Aorta (tissue), 5 donors: ENCODE data around the gene NOTCH1. TPM values are rescaled to one million over a fixed set of nuclear protein-coding genes. Genes with fewer than 3 reads are reported as not detected.

Experiments
- ATAC-seq: fragments of 200-7000 bp; cut with Tn5 transposase; one replicate; pipeline ENCODE4 v1.9.1; 2022; ENCODE audit warnings: moderate library complexity; ENCODE audit not compliant: low FRiP score
- DNase-seq, 2 donors: peaks; one replicate each; pipeline ENCODE4 v3.0.0-alpha.2; 2020
- H3K27ac ChIP-seq, 2 donors: one replicate each; pipeline ENCODE4 v1.5.1; 2013; ENCODE audit warnings: low read length in 2 of 2, mild to moderate bottlenecking in 2 of 2, moderate library complexity in 2 of 2, control low read depth in 1 of 2, inconsistent platforms in 1 of 2, low read depth in 1 of 2
- H3K27me3 ChIP-seq, 2 donors: one replicate each; pipeline ENCODE4 v1.6.1; 2013; ENCODE audit warnings: control low read depth in 1 of 2, low read length in 1 of 2, mild to moderate bottlenecking in 1 of 2, moderate library complexity in 1 of 2; ENCODE audit not compliant: insufficient read depth in 2 of 2, control insufficient read depth in 1 of 2
- H3K36me3 ChIP-seq, 2 donors: one replicate each; pipeline ENCODE4 v1.6.1; 2013; ENCODE audit warnings: control low read depth in 1 of 2, low read length in 1 of 2, mild to moderate bottlenecking in 1 of 2; ENCODE audit not compliant: insufficient read depth in 2 of 2, control insufficient read depth in 1 of 2
- H3K4me1 ChIP-seq, 2 donors: one replicate each; pipeline ENCODE4 v1.6.1; 2013; ENCODE audit warnings: low read length in 2 of 2, control low read depth in 1 of 2, mild to moderate bottlenecking in 1 of 2, moderate library complexity in 1 of 2; ENCODE audit not compliant: insufficient read depth in 2 of 2, control insufficient read depth in 1 of 2
- H3K4me3 ChIP-seq, 2 donors: one replicate each; pipeline ENCODE4 v1.5.1; 2013; ENCODE audit warnings: low read length in 2 of 2, control low read depth in 1 of 2, mild to moderate bottlenecking in 1 of 2
- H3K9me3 ChIP-seq: one replicate; pipeline ENCODE4 v1.6.1; 2013; ENCODE audit warnings: mild to moderate bottlenecking, low read length; ENCODE audit not compliant: control insufficient read depth
- WGBS, 2 donors: extraction: QIAGEN DNeasy Blood & Tissue Kit; methylation state at CpG; one replicate each; pipeline ENCODE4 v1.1.7; 2013; 5-methylcytosine and 5-hydroxymethylcytosine counted together
- intact Hi-C, 2 donors: fragments of 100-400 bp; cut with DNase I; formaldehyde crosslinking; loops; one replicate each; pipeline versions ENCODE4 v1.14.2 to v1.15.0; 2022
- microRNA-seq, 2 donors: library from miRNA; unstranded; fragments of <30 nt; microRNA quantifications; one replicate each; pipeline ENCODE4 v1.2.0, GENCODE V29; 2020
- polyA plus RNA-seq, 2 donors: library from polyadenylated mRNA; stranded (reverse); fragments of 200-250 nt; gene quantifications; one replicate each; pipeline ENCODE4 v1.2.3, GENCODE V29; 2013
- total RNA-seq, 2 donors: library from RNA; stranded (reverse); fragmentation: NEBNext Ultra II Directional; extraction: Animal tissue kit (Norgen Biotek cat#: 25700); gene quantifications; one replicate each; pipeline ENCODE4 v1.2.1, GENCODE V29; 2021
- donor health status: healthy with polysubstance abuse.
- donor health status: Bipolar disorder and iron deficiency.
- donor health status: DM: no; HTN: no; CAD: no.
- donor health status: DM: no; HTN: no; CAD: no.
- donor health status: DM: yes; HTN: yes; CAD: no.

Gene NOTCH1
- total and polyA plus RNA-seq, 4 donors = 3.1 to 81.6 (median 27.9) TPM

DNA sequence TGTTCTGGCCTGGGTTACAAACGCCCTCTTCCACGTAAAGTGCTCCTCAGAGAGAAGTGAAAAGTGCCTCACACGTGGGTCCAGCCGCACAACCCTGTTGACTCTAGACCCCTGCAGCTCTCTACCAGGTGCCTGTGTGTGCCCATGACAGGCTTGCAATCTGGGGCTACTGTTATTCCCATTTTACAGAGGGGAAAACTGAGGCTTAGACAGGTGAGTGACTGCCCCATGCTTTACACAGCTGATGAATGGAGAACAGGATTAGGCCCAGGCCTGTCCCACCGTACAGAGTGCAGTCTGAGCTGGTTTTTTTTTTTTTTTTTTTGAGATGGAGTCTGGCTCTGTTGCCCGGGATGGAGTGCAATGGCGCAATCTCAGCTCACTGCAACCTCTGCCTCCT is 100.0 kb downstream of the NOTCH1 start:
- H3K4me3 ChIP-seq = no peak overlapping the region
- H3K9me3 ChIP-seq = no peaks in the 10 kb centered on the region
- ATAC-seq = no peak
- H3K36me3 ChIP-seq = peaks cover 0 to 10% of the 10 kb centered on the region in 2 donors
- no peak for DNase-seq
- intact Hi-C loops = no loop called here
- H3K27me3 ChIP-seq = no peaks in the 10 kb centered on the region
- H3K4me1 ChIP-seq = no peaks in the 10 kb centered on the region
- H3K27ac ChIP-seq = no peak overlapping the region
- 83 to 84% methylated on average over 7 of the region's 7 CpGs for WGBS, 2 donors

Small RNA genes within 50 kb of the gene (microRNA-seq; reads per million reads assigned to microRNA genes)
- gene MIR4673 (0 to 0.99 reads per million in 2 donors), gene MIR4674 (0 reads per million in 2 donors)

Other genes with a start within 250 kb of the NOTCH1 start
- not detected for gene CCDC187, start 242.0 kb downstream of the NOTCH1 start, total RNA-seq
- not detected for gene CCDC187, start 242.0 kb downstream of the NOTCH1 start, polyA plus RNA-seq
- 10 to 100 TPM; 22.7 to 28.9 TPM for gene GPSM1, start 218.5 kb downstream of the NOTCH1 start, total RNA-seq
- 10 to 100 TPM in 1 of 2 donors, 1 to 10 TPM in 1; 6.9 to 53.7 TPM for gene GPSM1, start 218.5 kb downstream of the NOTCH1 start, polyA plus RNA-seq
- 10 to 100 TPM; 15.5 to 18.1 TPM for gene DNLZ, start 182.3 kb downstream of the NOTCH1 start, total RNA-seq
- gene DNLZ, start 182.3 kb downstream of the NOTCH1 start, polyA plus RNA-seq = 10 to 100 TPM; 12.4 to 14.4 TPM
- 1 to 10 TPM; 2.6 to 5.3 TPM for gene CARD9, start 172.4 kb downstream of the NOTCH1 start, total RNA-seq
- gene CARD9, start 172.4 kb downstream of the NOTCH1 start, polyA plus RNA-seq = 1 to 10 TPM; 1.4 to 4.4 TPM
- gene SNAPC4, start 145.9 kb downstream of the NOTCH1 start, total RNA-seq = 1 to 10 TPM; 6.8 to 7.7 TPM
- gene SNAPC4, start 145.9 kb downstream of the NOTCH1 start, polyA plus RNA-seq = 10 to 100 TPM in 1 of 2 donors, 1 to 10 TPM in 1; 1.6 to 13.9 TPM
- gene ENTR1, start 135.4 kb downstream of the NOTCH1 start, total RNA-seq = 10 to 100 TPM; 27.1 to 39.0 TPM
- gene ENTR1, start 135.4 kb downstream of the NOTCH1 start, polyA plus RNA-seq = 10 to 100 TPM; 15.0 to 47.2 TPM
- gene PMPCA, start 135.4 kb downstream of the NOTCH1 start, total RNA-seq = 10 to 100 TPM; 31.2 to 38.8 TPM
- gene PMPCA, start 135.4 kb downstream of the NOTCH1 start, polyA plus RNA-seq = 10 to 100 TPM; 16.2 to 72.0 TPM
- 10 to 100 TPM in 1 of 2 donors, 1 to 10 TPM in 1; 8.6 to 14.9 TPM for gene INPP5E, start 106.2 kb downstream of the NOTCH1 start, total RNA-seq
- 10 to 100 TPM in 1 of 2 donors, 1 to 10 TPM in 1; 2.8 to 15.6 TPM for gene INPP5E, start 106.2 kb downstream of the NOTCH1 start, polyA plus RNA-seq
- 10 to 100 TPM; 57.1 to 59.1 TPM for gene SEC16A, start 63.0 kb downstream of the NOTCH1 start, total RNA-seq
- 10 to 100 TPM; 11.1 to 61.0 TPM for gene SEC16A, start 63.0 kb downstream of the NOTCH1 start, polyA plus RNA-seq
- 100 to 1,000 TPM in 1 of 2 donors, 10 to 100 TPM in 1; 78.6 to 308 TPM for gene EGFL7, start 116.9 kb upstream of the NOTCH1 start, total RNA-seq
- gene EGFL7, start 116.9 kb upstream of the NOTCH1 start, polyA plus RNA-seq = 10 to 100 TPM; 13.1 to 32.0 TPM
- gene AGPAT2, start 141.4 kb upstream of the NOTCH1 start, total RNA-seq = 10 to 100 TPM; 26.9 to 31.5 TPM
- 10 to 100 TPM; 49.5 to 64.9 TPM for gene AGPAT2, start 141.4 kb upstream of the NOTCH1 start, polyA plus RNA-seq
- 10 to 100 TPM in 1 of 2 donors, 1 to 10 TPM in 1; 7.3 to 13.6 TPM for gene DIPK1B, start 166.5 kb upstream of the NOTCH1 start, total RNA-seq
- 1 to 10 TPM; 1.1 to 4.8 TPM for gene DIPK1B, start 166.5 kb upstream of the NOTCH1 start, polyA plus RNA-seq
- 10 to 100 TPM; 11.4 to 13.4 TPM for gene LCN10, start 196.9 kb upstream of the NOTCH1 start, total RNA-seq
- gene LCN10, start 196.9 kb upstream of the NOTCH1 start, polyA plus RNA-seq = 1 to 10 TPM in 1 of 2 donors, under 1 TPM in 1; 0.25 to 2.1 TPM
- 10 to 100 TPM; 17.4 to 24.2 TPM for gene LCN6, start 202.5 kb upstream of the NOTCH1 start, total RNA-seq
- gene LCN6, start 202.5 kb upstream of the NOTCH1 start, polyA plus RNA-seq = 1 to 10 TPM in 1 of 2 donors, not detected in 1; 2.5 TPM
- gene LCN8, start 212.2 kb upstream of the NOTCH1 start, total RNA-seq = not detected
- gene LCN8, start 212.2 kb upstream of the NOTCH1 start, polyA plus RNA-seq = under 1 TPM in 1 of 2 donors, not detected in 1; 0.10 TPM
- not detected for gene LCN15, start 218.5 kb upstream of the NOTCH1 start, total RNA-seq
- gene LCN15, start 218.5 kb upstream of the NOTCH1 start, polyA plus RNA-seq = under 1 TPM in 1 of 2 donors, not detected in 1; 0.88 TPM
- gene TMEM141, start 245.3 kb upstream of the NOTCH1 start, total RNA-seq = 10 to 100 TPM; 26.6 to 27.0 TPM
- 10 to 100 TPM; 57.0 to 95.8 TPM for gene TMEM141, start 245.3 kb upstream of the NOTCH1 start, polyA plus RNA-seq